Aorta (tissue), 5 donors: ENCODE data around the gene PHLDA3. TPM values are rescaled to one million over a fixed set of nuclear protein-coding genes. Genes with fewer than 3 reads are reported as not detected.
"Not testable (repeated sequence)": the region's sequence is repeated elsewhere in the genome, so short reads cannot be mapped to it uniquely, and the experiment has no call there.

ENCODE experiments used
- ATAC-seq: fragments of 200-7000 bp; cut with Tn5 transposase; one replicate; pipeline ENCODE4 v1.9.1; 2022; ENCODE audit warnings: moderate library complexity; ENCODE audit not compliant: low FRiP score
- DNase-seq, 2 donors: peaks; one replicate each; pipeline ENCODE4 v3.0.0-alpha.2; 2020
- H3K27ac ChIP-seq, 2 donors: one replicate each; pipeline ENCODE4 v1.5.1; 2013; ENCODE audit warnings: low read length in 2 of 2, mild to moderate bottlenecking in 2 of 2, moderate library complexity in 2 of 2, control low read depth in 1 of 2, inconsistent platforms in 1 of 2, low read depth in 1 of 2
- H3K27me3 ChIP-seq, 2 donors: one replicate each; pipeline ENCODE4 v1.6.1; 2013; ENCODE audit warnings: control low read depth in 1 of 2, low read length in 1 of 2, mild to moderate bottlenecking in 1 of 2, moderate library complexity in 1 of 2; ENCODE audit not compliant: insufficient read depth in 2 of 2, control insufficient read depth in 1 of 2
- H3K36me3 ChIP-seq, 2 donors: one replicate each; pipeline ENCODE4 v1.6.1; 2013; ENCODE audit warnings: control low read depth in 1 of 2, low read length in 1 of 2, mild to moderate bottlenecking in 1 of 2; ENCODE audit not compliant: insufficient read depth in 2 of 2, control insufficient read depth in 1 of 2
- H3K4me1 ChIP-seq, 2 donors: one replicate each; pipeline ENCODE4 v1.6.1; 2013; ENCODE audit warnings: low read length in 2 of 2, control low read depth in 1 of 2, mild to moderate bottlenecking in 1 of 2, moderate library complexity in 1 of 2; ENCODE audit not compliant: insufficient read depth in 2 of 2, control insufficient read depth in 1 of 2
- H3K4me3 ChIP-seq, 2 donors: one replicate each; pipeline ENCODE4 v1.5.1; 2013; ENCODE audit warnings: low read length in 2 of 2, control low read depth in 1 of 2, mild to moderate bottlenecking in 1 of 2
- H3K9me3 ChIP-seq: one replicate; pipeline ENCODE4 v1.6.1; 2013; ENCODE audit warnings: mild to moderate bottlenecking, low read length; ENCODE audit not compliant: control insufficient read depth
- WGBS, 2 donors: extraction: QIAGEN DNeasy Blood & Tissue Kit; methylation state at CpG; one replicate each; pipeline ENCODE4 v1.1.7; 2013; 5-methylcytosine and 5-hydroxymethylcytosine counted together
- intact Hi-C, 2 donors: fragments of 100-400 bp; cut with DNase I; formaldehyde crosslinking; loops; one replicate each; pipeline versions ENCODE4 v1.14.2 to v1.15.0; 2022
- polyA plus RNA-seq, 2 donors: library from polyadenylated mRNA; stranded (reverse); fragments of 200-250 nt; gene quantifications; one replicate each; pipeline ENCODE4 v1.2.3, GENCODE V29; 2013
- total RNA-seq, 2 donors: library from RNA; stranded (reverse); fragmentation: NEBNext Ultra II Directional; extraction: Animal tissue kit (Norgen Biotek cat#: 25700); gene quantifications; one replicate each; pipeline ENCODE4 v1.2.1, GENCODE V29; 2021
- donor health status: healthy with polysubstance abuse.
- donor health status: Bipolar disorder and iron deficiency.
- donor health status: DM: no; HTN: no; CAD: no.
- donor health status: DM: no; HTN: no; CAD: no.
- donor health status: DM: yes; HTN: yes; CAD: no.

The PHLDA3 gene
- total and polyA plus RNA-seq, 4 donors = 33.7 to 71.6 (median 56.1) TPM

GRCh38 chr1:201483373-201483949 is 14.5 kb upstream of the PHLDA3 start:
- H3K27ac ChIP-seq = peak overlapping the region in 1 of 2 donors; percentile 10
- H3K27me3 ChIP-seq = no peaks in the 10 kb centered on the region
- intact Hi-C loops = loop anchor here in 1 of 2 donors (2.0 to 5.0 kb wide), 2 partner anchors 29 to 36 kb away; no protein-coding TSS in a partner anchor
- ATAC-seq (no peak), DNase-seq (no peak)
- H3K4me1 ChIP-seq = no peaks in the 10 kb centered on the region
- no peaks in the 10 kb centered on the region for H3K9me3 ChIP-seq
- peaks cover 10 to 23% of the 10 kb centered on the region in 2 donors for H3K36me3 ChIP-seq
- H3K4me3 ChIP-seq = no peak overlapping the region
- WGBS, 2 donors = 92 to 96% methylated on average over 4 of the region's 4 CpGs

GRCh38 chr1:201482755-201483154 is 13.8 kb upstream of the PHLDA3 start:
- Histone ChIP-seq H3K36me3 (peaks cover 10 to 19% of the 10 kb centered on the region in 2 donors), H3K27me3 (no peaks in the 10 kb centered on the region), H3K4me1 (no peaks in the 10 kb centered on the region), H3K9me3 (no peaks in the 10 kb centered on the region), H3K4me3 (no peak overlapping the region), H3K27ac (peak overlapping the region in 1 of 2 donors; percentile 26)
- ATAC-seq = no peak
- no peak for DNase-seq
- 48 to 52% methylated on average over 5 of the region's 5 CpGs for WGBS, 2 donors
- intact Hi-C loops = loop anchor here (1.0 to 5.0 kb wide), 3 partner anchors 30 to 35 kb away; no protein-coding TSS in a partner anchor

- WGBS, 2 donors = 17% methylated on average over 33 to 35 of the region's 35 CpGs
These were observed 12.9 kb upstream of the PHLDA3 start for GRCh38 chr1:201481761-201482493.

GRCh38 chr1:201481004-201481380 is 12.0 kb upstream of the PHLDA3 start:
- no peaks in the 10 kb centered on the region for H3K4me1 ChIP-seq
- H3K27ac ChIP-seq = no peak overlapping the region
- peaks cover 10 to 19% of the 10 kb centered on the region in 2 donors for H3K36me3 ChIP-seq
- intact Hi-C loops = loop anchor here (2.0 to 5.0 kb wide), 2 partner anchors 32 to 34 kb away; no protein-coding TSS in a partner anchor
- H3K9me3 ChIP-seq = no peaks in the 10 kb centered on the region
- ATAC-seq = peak; percentile 9
- DNase-seq = no peak
- no peak overlapping the region for H3K4me3 ChIP-seq
- no peaks in the 10 kb centered on the region for H3K27me3 ChIP-seq
- WGBS, 2 donors = 1 to 3% methylated on average over 17 of the region's 17 CpGs

More at GRCh38 chr1:201481761-201482493, 12.9 kb upstream of the PHLDA3 start:
- Histone ChIP-seq H3K27ac (peak overlapping the region in 1 of 2 donors; percentile 52), H3K27me3 (no peaks in the 10 kb centered on the region), H3K4me1 (no peaks in the 10 kb centered on the region), H3K4me3 (no peak overlapping the region), H3K36me3 (peaks cover 10 to 19% of the 10 kb centered on the region in 2 donors), H3K9me3 (no peaks in the 10 kb centered on the region)
- intact Hi-C loops = loop anchor here (1.0 to 5.0 kb wide), 4 partner anchors 31 to 35 kb away; no protein-coding TSS in a partner anchor
- peak; percentile 92 to 97 for DNase-seq
- peak; percentile 93 for ATAC-seq

- H3K4me1 ChIP-seq = no peaks in the 10 kb centered on the region
- DNase-seq = peak; percentile 84 to 95
These were observed 11.4 kb upstream of the PHLDA3 start for GRCh38 chr1:201480231-201481003.

GRCh38 chr1:201479201-201479730 is 10.3 kb upstream of the PHLDA3 start:
- 91 to 92% methylated on average over 4 of the region's 4 CpGs for WGBS, 2 donors
- no peak overlapping the region for H3K27ac ChIP-seq
- H3K4me1 ChIP-seq = no peaks in the 10 kb centered on the region
- no peaks in the 10 kb centered on the region for H3K9me3 ChIP-seq
- intact Hi-C loops = no loop called here
- peaks cover under 1 to 7% of the 10 kb centered on the region in 2 donors for H3K36me3 ChIP-seq
- no peaks in the 10 kb centered on the region for H3K27me3 ChIP-seq
- no peak overlapping the region for H3K4me3 ChIP-seq
- no peak for DNase-seq
- no peak for ATAC-seq

More at GRCh38 chr1:201480231-201481003, 11.4 kb upstream of the PHLDA3 start:
- Histone ChIP-seq H3K9me3 (no peaks in the 10 kb centered on the region), H3K27ac (peak overlapping the region in 1 of 2 donors; percentile 3), H3K36me3 (peaks cover 10 to 17% of the 10 kb centered on the region in 2 donors), H3K4me3 (no peak overlapping the region), H3K27me3 (no peaks in the 10 kb centered on the region)
- ATAC-seq = peak; percentile 75
- 12 to 14% methylated on average over 28 to 37 of the region's 37 CpGs for WGBS, 2 donors
- intact Hi-C loops = loop anchor here (2.0 to 5.0 kb wide), 2 partner anchors 32 to 33 kb away; no protein-coding TSS in a partner anchor

GRCh38 chr1:201478666-201479065 is 9.7 kb upstream of the PHLDA3 start:
- ATAC-seq, H3K4me3 ChIP-seq, DNase-seq, intact Hi-C loops, H3K36me3 ChIP-seq, H3K27ac ChIP-seq, H3K9me3 ChIP-seq, H3K4me1 ChIP-seq, H3K27me3 ChIP-seq: not testable (repeated sequence)
- WGBS, 2 donors = 77 to 80% methylated on average over 3 of the region's 3 CpGs

GRCh38 chr1:201476670-201477344 is 7.8 kb upstream of the PHLDA3 start:
- Histone ChIP-seq H3K27me3 (no peaks in the 10 kb centered on the region), H3K36me3 (no peaks in the 10 kb centered on the region), H3K4me1 (no peaks in the 10 kb centered on the region), H3K9me3 (no peaks in the 10 kb centered on the region), H3K27ac (no peak overlapping the region), H3K4me3 (no peak overlapping the region)
- intact Hi-C loops = no loop called here
- DNase-seq (no peak), ATAC-seq (no peak)
- 90 to 92% methylated on average over 6 of the region's 6 CpGs for WGBS, 2 donors
